HL-60 (cell line): Measurements from ENCODE around the gene NHP2.
A peak's percentile ranks its signal among the peaks of the same experiment; 100 is the strongest.

Source experiments
- DNase-seq, 2 experiments: peaks; one replicate each; pipeline ENCODE4 v3.0.0-alpha.2; 2010 to 2020; ENCODE audit warnings: low read depth in 1 of 2, low spot score in 1 of 2
- H3K27ac ChIP-seq: fragments of 250-450 bp; sonication (Bioruptor Pico); replicated peaks from 2 replicates; pipeline ENCODE4 v1.5.1; 2020; ENCODE audit warnings: mild to moderate bottlenecking, moderate library complexity
- H3K27me3 ChIP-seq: fragments of 250-450 bp; sonication (Bioruptor Pico); 2 replicates; pipeline ENCODE4 v1.5.1; 2021; ENCODE audit warnings: mild to moderate bottlenecking, moderate library complexity; ENCODE audit not compliant: insufficient read depth, poor library complexity, severe bottlenecking
- H3K4me3 ChIP-seq: replicated peaks from 2 replicates; pipeline ENCODE4 v1.5.1; 2011; ENCODE audit warnings: mild to moderate bottlenecking, control low read depth, low read length; ENCODE audit not compliant: insufficient read depth
- GABPA ChIP-seq: IDR thresholded peaks from 2 replicates; pipeline ENCODE4 v1.6.1; 2012; ENCODE audit warnings: low read depth
- POLR2AphosphoS5 ChIP-seq: IDR thresholded peaks from 2 replicates; pipeline ENCODE4 v1.6.1; 2012; ENCODE audit warnings: low read depth
- SPI1 ChIP-seq: IDR thresholded peaks from 2 replicates; pipeline ENCODE4 v1.6.1; 2012; ENCODE audit warnings: low read depth, mild to moderate bottlenecking, borderline replicate concordance
- long read RNA-seq: library from polyadenylated mRNA; unstranded; transcript quantifications from one replicate; pipeline ENCODE4 v2.0.0, GENCODE V29; 2020
- TF ChIP-seq, protein P1 (sequence below): IDR thresholded peaks from 2 replicates; pipeline ENCODE4 v1.6.1; 2012; ENCODE audit warnings: low read depth; ENCODE audit not compliant: insufficient replicate concordance
- TF ChIP-seq, protein P2 (sequence below): IDR thresholded peaks from one replicate; pipeline ENCODE4 v1.5.1; 2011; ENCODE audit warnings: low read length, control low read depth, inconsistent platforms; ENCODE audit not compliant: insufficient read depth

The NHP2 gene
- long read RNA-seq, transcript NHP2-201 (4 exons, 865 nt) = major isoform, 115 of 118 reads
- long read RNA-seq, partial matches to known transcripts = 0 of 118 reads
- long read RNA-seq, other reads (novel, unspliced or antisense) = 1 of 118 reads

- DNase-seq = peak; percentile 97 to 99
- TF ChIP-seq GABPA = peak; percentile 44; the same call in 1 of the 2 replicates
- TF ChIP-seq, protein P1, sequence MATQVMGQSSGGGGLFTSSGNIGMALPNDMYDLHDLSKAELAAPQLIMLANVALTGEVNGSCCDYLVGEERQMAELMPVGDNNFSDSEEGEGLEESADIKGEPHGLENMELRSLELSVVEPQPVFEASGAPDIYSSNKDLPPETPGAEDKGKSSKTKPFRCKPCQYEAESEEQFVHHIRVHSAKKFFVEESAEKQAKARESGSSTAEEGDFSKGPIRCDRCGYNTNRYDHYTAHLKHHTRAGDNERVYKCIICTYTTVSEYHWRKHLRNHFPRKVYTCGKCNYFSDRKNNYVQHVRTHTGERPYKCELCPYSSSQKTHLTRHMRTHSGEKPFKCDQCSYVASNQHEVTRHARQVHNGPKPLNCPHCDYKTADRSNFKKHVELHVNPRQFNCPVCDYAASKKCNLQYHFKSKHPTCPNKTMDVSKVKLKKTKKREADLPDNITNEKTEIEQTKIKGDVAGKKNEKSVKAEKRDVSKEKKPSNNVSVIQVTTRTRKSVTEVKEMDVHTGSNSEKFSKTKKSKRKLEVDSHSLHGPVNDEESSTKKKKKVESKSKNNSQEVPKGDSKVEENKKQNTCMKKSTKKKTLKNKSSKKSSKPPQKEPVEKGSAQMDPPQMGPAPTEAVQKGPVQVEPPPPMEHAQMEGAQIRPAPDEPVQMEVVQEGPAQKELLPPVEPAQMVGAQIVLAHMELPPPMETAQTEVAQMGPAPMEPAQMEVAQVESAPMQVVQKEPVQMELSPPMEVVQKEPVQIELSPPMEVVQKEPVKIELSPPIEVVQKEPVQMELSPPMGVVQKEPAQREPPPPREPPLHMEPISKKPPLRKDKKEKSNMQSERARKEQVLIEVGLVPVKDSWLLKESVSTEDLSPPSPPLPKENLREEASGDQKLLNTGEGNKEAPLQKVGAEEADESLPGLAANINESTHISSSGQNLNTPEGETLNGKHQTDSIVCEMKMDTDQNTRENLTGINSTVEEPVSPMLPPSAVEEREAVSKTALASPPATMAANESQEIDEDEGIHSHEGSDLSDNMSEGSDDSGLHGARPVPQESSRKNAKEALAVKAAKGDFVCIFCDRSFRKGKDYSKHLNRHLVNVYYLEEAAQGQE = no peak
- peak; percentile 77; the same call in 1 of the 2 replicates for TF ChIP-seq SPI1
- TF ChIP-seq POLR2AphosphoS5 = peak; percentile 70
- Histone ChIP-seq H3K27me3 (no peaks in the 10 kb centered on the region), H3K27ac (peak within 1 kb of the TSS; percentile 60), H3K4me3 (peak within 1 kb of the TSS; percentile 90)
Measured at GRCh38 chr5:178153530-178154340, at the start of gene NHP2. NHP2 (minus strand) TSS chr5:178153885; CDS start chr5:178153817, 68 bp downstream.

DNA sequence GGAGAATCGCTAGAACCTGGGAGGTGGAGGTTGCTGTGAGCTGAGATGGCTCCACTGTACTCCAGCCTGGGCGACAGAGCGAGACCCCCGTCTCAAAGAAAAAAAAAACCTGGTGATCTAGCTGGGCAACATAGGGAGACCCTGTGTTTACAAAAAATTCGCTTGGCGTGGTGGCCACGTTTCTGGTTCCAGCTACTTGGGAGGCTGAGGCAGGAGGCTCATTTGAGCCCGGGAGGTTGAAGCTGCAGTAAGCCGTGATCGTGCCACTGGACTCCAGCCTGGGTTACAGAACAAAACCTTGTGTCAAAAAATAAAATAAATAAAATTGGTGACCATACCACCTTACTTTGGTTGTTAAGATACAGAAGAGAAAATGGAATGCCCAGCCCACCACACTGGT lies 48.9 kb upstream of the NHP2 start:
- TF ChIP-seq GABPA (no peak), POLR2AphosphoS5 (no peak), SPI1 (no peak)
- TF ChIP-seq, protein P1 = no peak
- TF ChIP-seq, protein P2, sequence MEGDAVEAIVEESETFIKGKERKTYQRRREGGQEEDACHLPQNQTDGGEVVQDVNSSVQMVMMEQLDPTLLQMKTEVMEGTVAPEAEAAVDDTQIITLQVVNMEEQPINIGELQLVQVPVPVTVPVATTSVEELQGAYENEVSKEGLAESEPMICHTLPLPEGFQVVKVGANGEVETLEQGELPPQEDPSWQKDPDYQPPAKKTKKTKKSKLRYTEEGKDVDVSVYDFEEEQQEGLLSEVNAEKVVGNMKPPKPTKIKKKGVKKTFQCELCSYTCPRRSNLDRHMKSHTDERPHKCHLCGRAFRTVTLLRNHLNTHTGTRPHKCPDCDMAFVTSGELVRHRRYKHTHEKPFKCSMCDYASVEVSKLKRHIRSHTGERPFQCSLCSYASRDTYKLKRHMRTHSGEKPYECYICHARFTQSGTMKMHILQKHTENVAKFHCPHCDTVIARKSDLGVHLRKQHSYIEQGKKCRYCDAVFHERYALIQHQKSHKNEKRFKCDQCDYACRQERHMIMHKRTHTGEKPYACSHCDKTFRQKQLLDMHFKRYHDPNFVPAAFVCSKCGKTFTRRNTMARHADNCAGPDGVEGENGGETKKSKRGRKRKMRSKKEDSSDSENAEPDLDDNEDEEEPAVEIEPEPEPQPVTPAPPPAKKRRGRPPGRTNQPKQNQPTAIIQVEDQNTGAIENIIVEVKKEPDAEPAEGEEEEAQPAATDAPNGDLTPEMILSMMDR = no peak
- Histone ChIP-seq H3K4me3 (no peak overlapping the region), H3K27me3 (no peaks in the 10 kb centered on the region), H3K27ac (peak overlapping the region; percentile 64)
- DNase-seq = no peak

DNA sequence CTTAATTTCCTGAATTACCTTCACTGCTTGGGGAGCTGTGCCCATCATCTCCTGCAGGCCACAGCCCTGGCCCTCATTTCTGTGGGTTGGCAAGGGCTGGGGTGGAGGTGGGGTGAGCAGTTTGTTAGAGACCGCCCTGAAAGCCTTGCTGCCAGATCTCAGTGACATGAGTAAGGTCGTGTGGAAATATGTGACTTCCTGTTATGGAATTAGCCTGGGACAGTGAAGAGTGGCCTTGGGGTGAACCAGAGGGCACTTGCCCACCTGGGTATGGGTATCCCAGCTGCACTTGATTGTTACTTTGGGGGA lies 48.2 kb upstream of the NHP2 start:
- DNase-seq = peak in 1 of 2 experiments; percentile 85
- H3K4me3 ChIP-seq = no peak overlapping the region
- H3K27me3 ChIP-seq = no peaks in the 10 kb centered on the region
- TF ChIP-seq, protein P1 = no peak
- TF ChIP-seq SPI1 (peak; percentile 78), POLR2AphosphoS5 (peak; percentile 72), GABPA (no peak)
- TF ChIP-seq, protein P2 = no peak
- peak overlapping the region; percentile 64 for H3K27ac ChIP-seq
